NCI-H1092 (cell line): Measurements from ENCODE around the gene SERPINA7.
"Not testable (repeated sequence)": the region's sequence is repeated elsewhere in the genome, so short reads cannot be mapped to it uniquely, and the experiment has no call there.

Experiments used
- DNase-seq: peaks from one replicate; lab custom pipeline; 2025; lab: John Stamatoyannopoulos, UW

The SERPINA7 gene

DNA sequence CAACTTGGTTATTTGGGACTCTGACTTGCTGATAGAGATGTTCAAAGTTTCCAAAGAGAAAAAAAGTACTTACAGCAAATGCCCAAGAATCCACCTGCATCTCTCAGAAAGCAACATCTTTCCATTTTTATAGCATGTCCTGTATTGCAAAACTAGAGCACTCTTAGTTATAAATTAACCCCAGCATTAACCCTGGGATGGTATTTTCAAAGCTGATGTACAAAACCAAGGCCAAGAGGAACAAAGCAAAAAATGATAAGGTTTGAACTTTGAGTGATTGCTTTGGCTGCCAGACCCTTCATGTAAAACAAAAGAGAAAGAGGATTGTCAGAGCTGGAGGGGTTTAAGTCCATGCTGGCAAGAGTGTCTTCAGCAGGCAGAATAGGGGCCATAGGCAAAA lies at the start of gene SERPINA7:
TSS of gene SERPINA7 (minus strand) at position 103 of the 400 bp plus-strand sequence. CDS start 1,669 bp downstream, outside the sequence.
- DNase-seq = no peak

- no peak for DNase-seq
Measured at GRCh38 chrX:106069048-106069447, 30.5 kb upstream of the SERPINA7 start.

DNA sequence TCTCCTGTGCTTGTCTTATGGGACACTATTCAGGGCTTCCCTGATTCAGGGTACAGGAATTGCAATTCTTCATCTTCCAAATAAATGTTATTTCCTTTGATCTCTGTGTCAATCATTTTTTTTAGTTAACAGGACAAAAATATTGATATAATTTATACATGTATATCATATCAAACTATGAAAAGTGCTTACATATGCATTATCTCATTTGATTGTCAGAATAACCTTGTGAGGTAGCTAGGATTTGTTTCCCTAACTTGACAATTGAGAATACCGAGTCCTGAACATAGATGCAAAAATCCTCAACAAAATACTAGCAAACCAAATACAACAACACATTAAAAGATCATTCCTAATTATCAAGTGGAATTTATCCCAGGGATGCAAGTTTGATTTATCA lies 11.5 kb upstream of the SERPINA7 start:
- no peak for DNase-seq

DNA sequence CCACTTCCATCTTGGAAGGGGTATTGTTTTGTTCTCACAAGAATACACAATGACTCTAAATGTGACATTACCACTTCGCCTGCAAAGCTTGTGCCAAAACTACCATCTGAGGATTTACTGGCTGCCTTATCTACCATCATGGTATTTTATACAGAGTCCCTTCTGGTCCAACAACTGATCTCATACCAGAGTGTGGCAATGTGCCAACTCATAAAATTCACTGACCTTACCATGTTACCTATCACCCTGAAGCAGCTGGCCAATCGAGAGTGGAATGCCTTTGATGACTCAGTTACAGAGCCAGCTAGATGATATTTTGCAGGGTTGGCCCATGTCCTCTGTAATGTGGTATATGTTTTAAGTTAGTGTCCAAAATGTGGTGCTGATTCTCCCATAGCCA lies 3.8 kb upstream of the SERPINA7 start:
- no peak for DNase-seq

GRCh38 chrX:106040861-106041260 lies 2.3 kb upstream of the SERPINA7 start:
- no peak for DNase-seq

- DNase-seq = no peak
Measured at GRCh38 chrX:106039920-106040319, 1.4 kb upstream of the SERPINA7 start.

- no peak for DNase-seq
Measured at GRCh38 chrX:106037835-106038473, 573 bp downstream of the SERPINA7 start.

DNA sequence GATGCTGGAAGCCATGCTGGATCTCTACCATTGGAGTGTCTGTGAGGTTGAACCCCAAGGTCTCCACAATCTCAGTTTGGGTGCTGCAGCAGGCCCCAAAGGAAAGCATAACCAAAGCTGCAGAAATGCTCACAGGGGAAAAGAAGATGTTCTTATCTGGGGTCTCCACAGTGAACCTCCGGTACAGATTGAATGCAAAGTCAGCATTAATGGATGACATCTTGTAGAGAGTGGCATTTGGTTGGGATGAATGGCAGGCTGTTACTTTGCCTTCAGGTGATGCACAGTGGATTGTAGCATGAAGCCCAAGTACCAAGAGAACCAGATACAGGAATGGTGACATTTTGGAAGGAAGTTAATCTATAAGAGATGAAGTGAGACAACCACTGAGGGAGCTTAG lies 1.8 kb downstream of the SERPINA7 start:
- DNase-seq = no peak

DNA sequence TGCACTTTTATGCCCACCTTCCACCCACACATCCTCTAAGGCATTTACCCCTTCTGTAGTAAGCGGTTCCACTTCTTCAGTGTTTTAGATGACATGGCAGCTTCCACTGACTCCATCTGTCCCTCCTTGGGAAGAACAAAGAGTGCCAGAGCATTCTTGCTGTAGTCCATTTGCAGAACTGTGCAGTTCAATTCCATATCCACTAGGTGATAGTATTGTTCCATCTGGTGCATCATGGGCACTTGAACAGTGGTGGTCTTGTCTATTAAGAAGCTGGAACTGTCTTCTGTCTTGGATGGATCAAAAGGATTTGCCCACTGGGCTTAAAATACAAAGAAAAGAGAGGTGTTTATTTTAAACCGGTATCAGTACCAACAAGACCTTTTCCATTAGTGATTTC lies 3.5 kb downstream of the SERPINA7 start:
- DNase-seq = no peak

GRCh38 chrX:106023947-106024346 lies 14.6 kb downstream of the SERPINA7 start:
- DNase-seq = no peak

GRCh38 chrX:106022238-106022637 lies 16.3 kb downstream of the SERPINA7 start:
- DNase-seq = no peak

- no peak for DNase-seq
Measured at GRCh38 chrX:106014119-106014775, 24.3 kb downstream of the SERPINA7 start.

DNA sequence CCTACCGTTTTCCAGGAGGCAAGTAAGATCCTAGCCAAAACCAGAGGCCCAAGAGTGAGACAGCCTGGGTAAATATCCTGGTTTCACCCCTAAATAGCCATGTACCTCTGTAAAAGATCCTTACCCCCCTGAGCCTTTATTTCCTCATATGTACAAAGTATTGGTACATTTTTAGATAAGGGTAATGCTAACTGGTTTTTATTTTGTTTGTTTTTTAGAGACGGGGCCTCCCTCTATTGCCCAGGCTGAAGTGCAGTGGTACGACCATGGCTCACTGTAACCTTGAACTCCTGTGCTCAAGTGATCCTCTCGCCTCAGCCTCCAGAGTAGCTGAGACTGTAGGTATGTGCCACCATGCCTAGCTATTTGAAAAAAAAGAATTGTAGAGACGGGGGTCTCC lies 29.4 kb downstream of the SERPINA7 start:
- DNase-seq = no peak

DNA sequence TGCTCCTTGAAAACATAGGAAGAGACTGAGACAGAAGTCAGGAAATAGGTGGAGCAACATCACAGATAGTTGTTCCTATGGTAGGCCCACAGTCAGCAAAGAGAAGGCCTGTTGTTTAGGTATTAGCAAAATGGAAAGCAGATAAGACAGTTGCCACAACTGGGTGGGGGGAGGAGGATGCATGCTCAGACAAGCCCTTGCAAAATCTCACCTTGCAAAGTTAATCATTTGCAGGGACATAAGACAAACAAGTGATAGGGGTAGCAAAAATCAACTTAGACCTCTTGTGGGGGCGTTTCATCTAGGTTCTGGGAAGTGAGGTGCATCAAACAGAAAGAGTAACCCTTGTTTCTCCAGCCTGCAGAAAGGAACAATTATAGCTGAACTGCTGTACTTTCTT lies 30.7 kb downstream of the SERPINA7 start:
- DNase-seq = no peak

GRCh38 chrX:106005684-106006083 lies 32.8 kb downstream of the SERPINA7 start:
- no peak for DNase-seq

DNA sequence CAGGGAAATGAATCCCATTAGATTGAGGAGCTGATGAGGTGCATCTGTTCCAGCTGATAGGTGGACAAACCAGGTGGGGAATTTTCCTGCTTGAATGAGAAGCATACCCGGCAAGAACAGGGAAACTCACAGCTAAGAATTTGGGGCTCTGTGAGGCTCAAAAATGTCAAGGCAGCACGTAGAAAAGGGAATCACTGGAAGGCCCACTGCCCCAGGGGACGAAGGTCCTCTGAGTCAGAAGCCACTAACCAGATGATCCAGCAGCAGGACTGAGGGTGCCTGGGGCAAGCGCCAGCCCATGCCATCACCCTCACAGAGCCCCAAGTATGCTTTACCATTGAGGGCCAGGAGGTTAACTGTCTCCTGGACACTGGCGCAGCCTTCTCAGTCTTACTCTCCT lies 37.9 kb downstream of the SERPINA7 start:
- DNase-seq = not testable (repeated sequence)

GRCh38 chrX:106000203-106000602 lies 38.3 kb downstream of the SERPINA7 start:
- no peak for DNase-seq

DNA sequence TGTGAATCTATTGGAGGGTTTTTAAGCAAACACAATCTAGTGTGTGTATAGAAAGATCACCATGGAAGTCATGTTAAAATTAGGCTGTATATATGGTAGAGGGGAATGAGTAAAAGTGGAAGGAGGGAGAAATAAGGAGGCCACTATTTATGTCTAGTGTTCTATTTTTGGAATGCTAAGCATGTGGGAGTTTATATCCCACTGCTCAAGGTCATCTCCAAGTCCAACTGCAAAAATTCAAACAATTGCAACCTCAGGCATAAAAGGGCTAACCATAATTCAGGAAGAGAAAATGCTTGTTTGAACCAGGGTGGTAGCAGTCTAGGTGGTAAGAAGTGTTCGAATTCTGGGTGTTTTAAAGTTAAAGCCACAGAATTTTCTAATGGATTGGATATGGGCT lies 39.2 kb downstream of the SERPINA7 start:
- no peak for DNase-seq

- not testable (repeated sequence) for DNase-seq
Measured at GRCh38 chrX:105988487-105988886, 50.0 kb downstream of the SERPINA7 start.
